GM19025 (cell line): ENCODE data around the gene GRIP1.

Experiments used
- ATAC-seq: cut with Tn5 transposase; IDR thresholded peaks from one replicate; pipeline ENCODE4 v1.9.1; 2021; ENCODE audit warnings: mild to moderate bottlenecking, low read depth, moderate library complexity; ENCODE audit not compliant: unreplicated experiment

GRIP1 gene

DNA sequence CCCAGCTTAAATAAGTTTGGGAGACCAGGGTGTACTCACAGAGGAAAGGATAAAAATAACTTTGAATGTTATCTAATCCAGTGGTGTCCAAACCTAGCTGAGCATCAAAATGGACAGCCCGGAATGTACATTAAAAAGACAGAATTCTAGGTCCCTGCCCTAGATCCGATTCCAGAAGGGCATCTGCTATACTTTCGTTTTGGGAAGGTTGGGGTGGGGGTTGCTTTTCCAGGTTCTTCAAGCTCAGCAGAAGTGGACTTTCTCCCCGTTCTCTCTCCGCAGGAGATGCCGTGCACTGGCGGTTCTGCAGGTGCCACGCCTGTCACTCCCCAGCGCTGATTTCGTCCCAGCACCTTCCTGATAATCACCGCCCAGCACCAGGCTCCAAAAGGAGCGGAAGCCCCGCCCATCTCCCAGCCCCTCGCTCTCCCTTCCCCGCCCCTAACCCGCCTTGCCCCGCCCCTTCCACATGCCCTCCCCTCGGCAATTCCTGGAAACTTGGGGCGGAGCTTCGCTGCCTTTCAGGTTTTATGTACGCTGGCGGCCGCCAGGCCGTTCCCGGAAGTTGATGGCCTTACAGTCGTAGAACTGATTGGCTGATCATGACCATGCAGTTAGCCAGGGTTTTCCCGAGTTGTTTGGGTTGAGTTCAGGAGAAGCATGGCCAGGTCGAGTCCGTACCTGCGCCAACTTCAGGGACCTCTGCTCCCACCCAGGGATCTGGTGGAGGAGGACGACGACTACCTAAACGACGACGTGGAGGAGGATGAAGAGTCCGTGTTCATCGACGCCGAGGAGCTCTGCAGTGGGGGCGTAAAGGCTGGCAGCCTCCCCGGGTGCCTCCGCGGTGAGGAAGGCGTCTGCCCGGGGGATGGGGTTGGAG, 376.7 kb downstream of the GRIP1 start, which contains the start of gene HELB:
HELB (plus strand) TSS at position 550 of the 883 bp plus-strand sequence; CDS start at position 661, 111 bp downstream.
- peak; percentile 81 for ATAC-seq

GRCh38 chr12:66297923-66298322, 381.0 kb downstream of the GRIP1 start:
- ATAC-seq = no peak
